CD8-positive, alpha-beta memory T cell (primary cell): ENCODE results near the gene PDXDC1. TPM values are rescaled to one million over a fixed set of nuclear protein-coding genes. Genes with fewer than 3 reads are reported as not detected.
"Not testable (repeated sequence)": the region's sequence is repeated elsewhere in the genome, so short reads cannot be mapped to it uniquely, and the experiment has no call there.

ENCODE experiments used
- CTCF ChIA-PET: fragments of 350-600 bp; sonication (Branson Sonifier 250); formaldehyde crosslinking; loops from one replicate; lab custom pipeline; 2021; ENCODE audit warnings: antibody characterized with exemption; lab: Charles Lee
- POLR2A ChIA-PET: fragments of 350-600 bp; sonication (Branson Sonifier 250); formaldehyde crosslinking; loops from one replicate; lab custom pipeline; 2021; ENCODE audit warnings: antibody characterized with exemption; lab: Charles Lee
- DNase-seq, 5 donors: peaks; one replicate each; pipeline versions ENCODE4 v3.0.0 to v3.0.0-alpha.2; 2020 to 2022; ENCODE audit warnings: mixed read lengths in 1 of 5
- H3K27ac ChIP-seq: one replicate; pipeline ENCODE4 v1.7.0; 2013; ENCODE audit warnings: low read depth, mild to moderate bottlenecking, low read length, moderate library complexity
- H3K27me3 ChIP-seq: 2 replicates; pipeline ENCODE4 v1.7.0; 2013; ENCODE audit warnings: low read length, mild to moderate bottlenecking; ENCODE audit not compliant: insufficient read depth, poor library complexity, severe bottlenecking
- H3K36me3 ChIP-seq: 2 replicates; pipeline ENCODE4 v1.7.0; 2013; ENCODE audit warnings: mild to moderate bottlenecking, low read length, moderate library complexity; ENCODE audit not compliant: insufficient read depth
- H3K4me1 ChIP-seq: 2 replicates; pipeline ENCODE4 v1.7.0; 2013; ENCODE audit warnings: mild to moderate bottlenecking, low read length, moderate library complexity; ENCODE audit not compliant: insufficient read depth
- H3K4me3 ChIP-seq: 2 replicates; pipeline ENCODE4 v1.7.0; 2013; ENCODE audit warnings: mild to moderate bottlenecking, low read length
- H3K9me3 ChIP-seq: 2 replicates; pipeline ENCODE4 v1.7.0; 2013; ENCODE audit warnings: mild to moderate bottlenecking, low read length
- H3K27ac Mint-ChIP-seq, 8 donors: one replicate each; pipeline ENCODE4 v1.8.0; 2020 to 2021; ENCODE audit warnings: mixed read lengths in 8 of 8, mild to moderate bottlenecking in 6 of 8, inconsistent platforms in 3 of 8, moderate library complexity in 3 of 8
- H3K27me3 Mint-ChIP-seq, 2 donors: one replicate each; pipeline ENCODE4 v1.8.0; 2020 to 2021; ENCODE audit warnings: mixed read lengths in 2 of 2, mild to moderate bottlenecking in 1 of 2, moderate library complexity in 1 of 2
- H3K36me3 Mint-ChIP-seq, 3 donors: one replicate each; pipeline ENCODE4 v1.8.0; 2020 to 2021; ENCODE audit warnings: mixed read lengths in 3 of 3, inconsistent platforms in 1 of 3, mild to moderate bottlenecking in 1 of 3
- H3K4me1 Mint-ChIP-seq, 3 donors: one replicate each; pipeline ENCODE4 v1.8.0; 2020 to 2021; ENCODE audit warnings: mixed read lengths in 3 of 3, inconsistent platforms in 1 of 3, mild to moderate bottlenecking in 1 of 3
- H3K4me3 Mint-ChIP-seq, 7 donors: one replicate each; pipeline ENCODE4 v1.8.0; 2020 to 2021; ENCODE audit warnings: mixed read lengths in 7 of 7, mild to moderate bottlenecking in 6 of 7, moderate library complexity in 4 of 7, inconsistent platforms in 2 of 7
- H3K9me3 Mint-ChIP-seq, 5 donors: one replicate each; pipeline ENCODE4 v1.8.0; 2020 to 2022; ENCODE audit warnings: mixed read lengths in 5 of 5, mild to moderate bottlenecking in 3 of 5, moderate library complexity in 2 of 5, inconsistent platforms in 1 of 5
- polyA plus RNA-seq: library from polyadenylated mRNA; unstranded; fragments of 300-500 nt; fragmentation: Illumina TruSeq; gene quantifications from one replicate; pipeline ENCODE4 v1.2.3, GENCODE V29; 2021
- total RNA-seq, 2 experiments: library from RNA; stranded (reverse); gene quantifications; one replicate each; pipeline ENCODE4 v1.2.3, GENCODE V29; 2021

The PDXDC1 gene
- total and polyA plus RNA-seq, 3 experiments from 2014 or later, result 39.5 to 58.5 (median 55.5) TPM

DNA sequence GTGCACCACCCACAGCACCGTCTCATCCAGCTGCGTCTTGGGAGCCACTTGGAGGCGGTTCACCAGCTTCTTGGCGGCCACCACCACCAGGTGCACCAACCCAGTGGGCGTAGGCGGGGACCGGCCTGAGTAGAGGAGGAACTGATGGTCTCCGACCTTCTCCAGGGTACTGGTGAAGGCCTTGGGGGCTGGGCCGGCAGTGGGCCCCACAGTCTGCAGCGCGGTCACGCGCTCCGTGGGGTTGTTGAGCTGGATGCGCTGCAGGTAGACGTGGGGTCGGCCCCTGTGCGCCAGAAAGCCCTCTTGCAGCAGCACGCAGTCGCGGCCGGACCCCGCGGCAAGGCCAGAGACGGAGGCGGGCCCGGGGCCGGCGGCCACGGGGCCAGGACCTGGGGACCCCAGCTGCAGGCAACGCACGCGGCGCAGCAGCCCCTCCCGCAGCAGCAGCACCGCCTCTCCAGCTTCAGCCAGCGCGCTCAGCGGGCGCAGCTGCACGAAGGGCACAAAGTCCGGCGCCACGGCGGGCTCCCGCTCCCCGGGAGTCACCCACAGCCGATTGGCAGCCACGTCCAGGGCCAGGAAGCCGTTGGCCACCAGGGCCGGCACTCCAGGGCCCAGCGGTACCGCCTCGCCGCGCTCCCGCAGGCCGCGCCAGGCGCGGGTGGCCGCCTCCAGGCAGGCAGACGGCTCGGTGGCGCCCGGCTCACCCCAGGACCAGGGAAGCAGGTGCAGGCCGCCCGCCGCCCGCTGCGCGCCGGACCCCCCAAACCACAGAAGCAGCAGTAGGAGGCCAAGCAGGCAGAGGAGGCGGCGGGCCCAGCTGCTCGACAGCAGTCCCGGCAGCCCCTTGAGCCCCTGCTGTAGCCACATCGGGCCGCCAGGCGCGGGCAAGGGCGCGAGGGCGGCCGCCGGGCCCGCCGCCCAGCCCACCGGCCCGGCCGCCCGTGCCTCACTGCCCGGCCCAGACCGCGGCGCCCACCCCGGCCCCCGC lies 14.8 kb downstream of the PDXDC1 start:
- DNase-seq, H3K36me3 ChIP-seq, H3K4me3 ChIP-seq, H3K27me3 ChIP-seq, H3K4me3 Mint-ChIP-seq, H3K9me3 ChIP-seq, CTCF ChIA-PET, POLR2A ChIA-PET, H3K27ac ChIP-seq, H3K4me1 ChIP-seq, H3K9me3 Mint-ChIP-seq, H3K27me3 Mint-ChIP-seq: not testable (repeated sequence)
- H3K36me3 Mint-ChIP-seq, result peaks cover 4 to 48% (median 10%) of the 10 kb centered on the region in 3 donors
- peak overlapping the region in 1 of 8 donors; percentile 35 for H3K27ac Mint-ChIP-seq
- H3K4me1 Mint-ChIP-seq, result peaks cover 28 to 45% (median 45%) of the 10 kb centered on the region in 3 donors

DNA sequence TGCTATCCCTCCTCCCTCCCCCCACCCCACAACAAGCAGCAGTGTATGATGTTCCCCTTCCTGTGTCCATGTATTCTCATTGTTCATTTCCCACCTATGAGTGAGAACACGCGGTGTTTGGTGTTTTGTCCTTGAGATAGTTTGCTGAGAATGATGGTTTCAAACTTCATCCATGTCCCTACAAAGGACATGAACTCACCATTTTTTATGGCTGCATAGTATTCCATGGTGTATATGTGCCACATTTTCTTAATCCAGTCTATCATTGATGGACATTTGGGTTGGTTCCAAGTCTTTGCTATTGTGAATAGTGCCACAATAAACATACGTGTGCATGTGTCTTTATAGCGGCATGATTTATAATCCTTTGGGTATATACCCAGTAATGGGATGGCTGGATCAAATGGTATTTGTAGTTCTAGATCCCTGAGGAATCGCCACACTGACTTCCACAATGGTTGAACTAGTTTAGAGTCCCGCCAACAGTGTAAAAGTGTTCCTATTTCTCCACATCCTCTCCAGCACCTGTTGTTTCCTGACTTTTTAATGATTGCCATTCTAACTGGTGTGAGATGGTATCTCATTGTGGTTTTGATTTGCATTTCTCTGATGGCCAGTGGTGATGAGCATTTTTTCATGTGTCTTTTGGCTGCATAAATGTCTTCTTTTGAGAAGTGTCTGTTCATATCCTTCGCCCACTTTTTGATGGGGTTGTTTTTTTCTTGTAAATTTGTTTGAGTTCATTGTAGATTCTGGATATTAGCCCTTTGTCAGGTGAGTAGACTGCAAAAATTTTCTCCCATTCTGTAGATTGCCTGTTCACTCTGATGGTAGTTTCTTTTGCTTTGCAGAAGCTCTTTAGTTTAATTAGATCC lies 18.7 kb downstream of the PDXDC1 start:
- H3K4me1 ChIP-seq, H3K9me3 Mint-ChIP-seq, DNase-seq, H3K4me3 Mint-ChIP-seq, POLR2A ChIA-PET, H3K9me3 ChIP-seq, H3K27me3 Mint-ChIP-seq, H3K27ac ChIP-seq, H3K36me3 ChIP-seq, H3K4me3 ChIP-seq, H3K27me3 ChIP-seq, CTCF ChIA-PET: not testable (repeated sequence)
- Mint-ChIP-seq H3K27ac (peak overlapping the region in 2 of 8 donors; percentile 12 to 66), H3K36me3 (peaks cover 4 to 29% (median 7%) of the 10 kb centered on the region in 3 donors), H3K4me1 (peaks cover 27 to 56% (median 46%) of the 10 kb centered on the region in 3 donors)

- H3K9me3 ChIP-seq, H3K4me3 Mint-ChIP-seq, H3K36me3 ChIP-seq, H3K27me3 ChIP-seq, DNase-seq, H3K4me1 ChIP-seq, H3K4me3 ChIP-seq, H3K9me3 Mint-ChIP-seq, CTCF ChIA-PET, H3K27me3 Mint-ChIP-seq, H3K27ac ChIP-seq, POLR2A ChIA-PET, H3K27ac Mint-ChIP-seq: not testable (repeated sequence)
- peaks cover 4 to 38% (median 13%) of the 10 kb centered on the region in 3 donors for H3K36me3 Mint-ChIP-seq
- peaks cover 18 to 44% (median 37%) of the 10 kb centered on the region in 3 donors for H3K4me1 Mint-ChIP-seq
These were observed 21.9 kb downstream of the PDXDC1 start for GRCh38 chr16:14996702-14997101.

DNA sequence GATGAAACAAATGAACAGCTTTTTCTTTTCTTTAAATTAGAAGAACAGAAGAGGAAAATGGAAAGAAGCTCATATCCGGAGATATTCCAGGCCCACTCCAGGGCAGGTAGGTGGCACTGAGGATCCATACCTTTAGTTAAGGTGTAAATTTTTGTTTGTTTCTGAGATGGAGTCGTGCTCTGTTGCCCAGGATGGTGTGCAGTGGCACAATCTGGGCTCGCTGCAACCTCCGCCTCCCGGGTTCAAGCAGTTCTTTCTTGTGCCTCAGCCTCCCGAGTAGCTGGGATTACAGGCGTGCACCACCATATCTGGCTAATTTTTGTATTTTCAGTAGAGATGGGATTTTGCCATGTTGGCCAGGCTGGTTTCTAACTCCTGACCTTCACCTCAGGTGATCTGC lies 23.5 kb downstream of the PDXDC1 start:
- H3K36me3 ChIP-seq, DNase-seq, H3K27ac Mint-ChIP-seq, H3K27me3 ChIP-seq, H3K27ac ChIP-seq, H3K27me3 Mint-ChIP-seq, H3K9me3 Mint-ChIP-seq, H3K4me3 ChIP-seq, H3K4me3 Mint-ChIP-seq, CTCF ChIA-PET, H3K4me1 ChIP-seq, H3K9me3 ChIP-seq, POLR2A ChIA-PET: not testable (repeated sequence)
- H3K4me1 Mint-ChIP-seq, result peaks cover 15 to 31% (median 26%) of the 10 kb centered on the region in 3 donors
- peaks cover under 1 to 39% (median 12%) of the 10 kb centered on the region in 3 donors for H3K36me3 Mint-ChIP-seq

GRCh38 chr16:14999845-15000244 lies 25.0 kb downstream of the PDXDC1 start:
- H3K9me3 ChIP-seq, H3K4me1 ChIP-seq, POLR2A ChIA-PET, H3K27me3 ChIP-seq, H3K9me3 Mint-ChIP-seq, DNase-seq, H3K36me3 ChIP-seq, H3K4me3 Mint-ChIP-seq, H3K4me3 ChIP-seq, H3K27ac ChIP-seq, CTCF ChIA-PET, H3K27me3 Mint-ChIP-seq: not testable (repeated sequence)
- H3K36me3 Mint-ChIP-seq, result peaks cover 0 to 45% (median 16%) of the 10 kb centered on the region in 3 donors
- H3K27ac Mint-ChIP-seq, result peak overlapping the region in 1 of 8 donors; percentile 50
- H3K4me1 Mint-ChIP-seq, result peaks cover 9 to 19% (median 15%) of the 10 kb centered on the region in 3 donors

GRCh38 chr16:15002448-15002847 lies 27.6 kb downstream of the PDXDC1 start:
- peak overlapping the region in 1 of 8 donors; percentile 69 for H3K27ac Mint-ChIP-seq
- H3K9me3 Mint-ChIP-seq, H3K4me1 Mint-ChIP-seq, H3K4me3 Mint-ChIP-seq, H3K4me1 ChIP-seq, H3K27me3 Mint-ChIP-seq, H3K36me3 ChIP-seq, H3K9me3 ChIP-seq, H3K27me3 ChIP-seq, H3K27ac ChIP-seq, DNase-seq, POLR2A ChIA-PET, CTCF ChIA-PET, H3K4me3 ChIP-seq: not testable (repeated sequence)
- H3K36me3 Mint-ChIP-seq, result peaks cover 0 to 62% (median 23%) of the 10 kb centered on the region in 3 donors

- H3K9me3 ChIP-seq, H3K4me3 Mint-ChIP-seq, H3K4me3 ChIP-seq, CTCF ChIA-PET, H3K27ac ChIP-seq, H3K36me3 ChIP-seq, POLR2A ChIA-PET, H3K9me3 Mint-ChIP-seq, H3K4me1 ChIP-seq, H3K27me3 Mint-ChIP-seq, H3K27me3 ChIP-seq, DNase-seq: not testable (repeated sequence)
- Mint-ChIP-seq H3K27ac (peak overlapping the region in 5 of 8 donors; percentile 4 to 65 (median 51)), H3K4me1 (peaks cover 2 to 14% (median 3%) of the 10 kb centered on the region in 3 donors), H3K36me3 (peaks cover 0 to 63% (median 26%) of the 10 kb centered on the region in 3 donors)
These were observed 30.7 kb downstream of the PDXDC1 start for GRCh38 chr16:15005357-15006132.
